B cell (primary cell): ENCODE measurements around the gene WDR70. TPM values are rescaled to one million over a fixed set of nuclear protein-coding genes. Genes with fewer than 3 reads are reported as not detected.

Experiments
- ATAC-seq: fragments of 200-7000 bp; cut with Tn5 transposase; one replicate; pipeline ENCODE4 v1.10.0; 2021; ENCODE audit warnings: low read depth, mild to moderate bottlenecking, moderate number of reproducible peaks, moderate library complexity
- CTCF ChIA-PET: fragments of 350-600 bp; sonication (Branson Sonifier 250); formaldehyde crosslinking; loops from one replicate; lab custom pipeline; 2021; ENCODE audit warnings: antibody characterized with exemption, inconsistent platforms; lab: Charles Lee
- POLR2A ChIA-PET: fragments of 350-600 bp; sonication (Branson Sonifier 250); formaldehyde crosslinking; loops from one replicate; lab custom pipeline; 2021; ENCODE audit warnings: antibody characterized with exemption; lab: Charles Lee
- DNase-seq: peaks from one replicate; pipeline ENCODE4 v3.0.0; 2013
- H2AFZ ChIP-seq: 2 replicates; pipeline ENCODE4 v1.6.1; 2012; ENCODE audit warnings: mild to moderate bottlenecking, low read depth, low read length; ENCODE audit not compliant: insufficient read depth, poor library complexity, severe bottlenecking
- H3K27ac ChIP-seq, 2 donors: 1 replicate in 1 of 2; 2 replicates in 1 of 2; pipeline ENCODE4 v1.5.1; 2012 to 2013; ENCODE audit warnings: low read length in 2 of 2, mild to moderate bottlenecking in 2 of 2, moderate library complexity in 1 of 2
- H3K27me3 ChIP-seq, 4 experiments: fragments of 200-600 bp in 1 of 4; sonication (generic) in 1 of 4; replicated peaks in 1 of 4; 1 replicate in 2 of 4; 2 replicates in 2 of 4; pipeline versions ENCODE4 v1.6.1 to v1.7.0; 2013 to 2016; ENCODE audit warnings: low read length in 3 of 4, mild to moderate bottlenecking in 2 of 4, mixed read lengths in 1 of 4, moderate library complexity in 1 of 4; ENCODE audit not compliant: insufficient read depth in 4 of 4, control insufficient read depth in 3 of 4; ENCODE audit errors: control extremely low read depth in 1 of 4
- H3K36me3 ChIP-seq, 2 experiments: replicated peaks in 1 of 2; 1 replicate in 1 of 2; 2 replicates in 1 of 2; pipeline versions ENCODE4 v1.6.1 to v1.7.1; 2013; ENCODE audit warnings: low read length in 1 of 2; ENCODE audit not compliant: insufficient read depth in 2 of 2, control insufficient read depth in 1 of 2; ENCODE audit errors: control extremely low read depth in 1 of 2, extremely low read depth in 1 of 2
- H3K4me1 ChIP-seq, 2 donors: fragments of 200-600 bp in 1 of 2; sonication (generic) in 1 of 2; 1 replicate in 1 of 2; 2 replicates in 1 of 2; pipeline versions ENCODE4 v1.5.1 to v1.6.1; 2013 to 2017; ENCODE audit warnings: low read length in 2 of 2; ENCODE audit not compliant: control insufficient read depth in 2 of 2, insufficient read depth in 2 of 2
- H3K4me2 ChIP-seq: replicated peaks from 2 replicates; pipeline ENCODE3; 2012; ENCODE audit warnings: mild to moderate bottlenecking, low read depth, low read length; ENCODE audit not compliant: poor library complexity, severe bottlenecking
- H3K4me3 ChIP-seq, 5 experiments: fragments of 200-600 bp in 1 of 5; sonication (generic) in 1 of 5; 1 replicate in 3 of 5; 2 replicates in 2 of 5; pipeline versions ENCODE4 v1.5.1 to v1.7.0; 2011 to 2016; ENCODE audit warnings: low read length in 4 of 5, mild to moderate bottlenecking in 4 of 5, low read depth in 2 of 5, control low read depth in 1 of 5, moderate library complexity in 1 of 5; ENCODE audit not compliant: insufficient read depth in 1 of 5; ENCODE audit errors: control extremely low read depth in 1 of 5, extremely low read depth in 1 of 5
- H3K79me2 ChIP-seq: fragments of 200-600 bp; sonication (generic); one replicate; pipeline ENCODE4 v1.6.0; 2016; ENCODE audit warnings: low read length; ENCODE audit not compliant: control insufficient read depth, insufficient read depth
- H3K9ac ChIP-seq: fragments of 200-600 bp; sonication (generic); 2 replicates; pipeline ENCODE4 v1.6.1; 2017; ENCODE audit warnings: mild to moderate bottlenecking, low read length, moderate library complexity
- H3K9me3 ChIP-seq, 3 donors: one replicate each; pipeline versions ENCODE4 v1.6.1 to v1.7.1; 2013; ENCODE audit warnings: low read length in 2 of 3; ENCODE audit not compliant: control insufficient read depth in 2 of 3, insufficient read depth in 1 of 3; ENCODE audit errors: control extremely low read depth in 1 of 3
- H4K20me1 ChIP-seq: 2 replicates; pipeline ENCODE4 v1.6.0; 2012; ENCODE audit warnings: mild to moderate bottlenecking, low read length; ENCODE audit not compliant: insufficient read depth, control insufficient read depth, poor library complexity, severe bottlenecking
- H3K27ac Mint-ChIP-seq: one replicate; pipeline ENCODE4 v1.8.0; 2021; ENCODE audit warnings: mixed read lengths
- H3K27me3 Mint-ChIP-seq: one replicate; pipeline ENCODE4 v1.8.0; 2021; ENCODE audit warnings: mixed read lengths
- H3K4me1 Mint-ChIP-seq: one replicate; pipeline ENCODE4 v1.8.0; 2021; ENCODE audit warnings: mixed read lengths
- H3K4me3 Mint-ChIP-seq: one replicate; pipeline ENCODE4 v1.8.0; 2021; ENCODE audit warnings: mixed read lengths
- H3K9me3 Mint-ChIP-seq: one replicate; pipeline ENCODE4 v1.8.0; 2022; ENCODE audit warnings: mixed read lengths; ENCODE audit not compliant: insufficient read depth
- EZH2 ChIP-seq: IDR thresholded peaks from 2 replicates; pipeline ENCODE4 v1.6.1; 2012; ENCODE audit warnings: borderline replicate concordance, low read depth, mild to moderate bottlenecking, moderate library complexity, low read length; ENCODE audit not compliant: insufficient read depth, poor library complexity, severe bottlenecking
- WGBS: methylation state at CpG from one replicate; pipeline ENCODE4 v1.1.5; 2013; ENCODE audit warnings: missing lambda C conversion rate; ENCODE audit not compliant: insufficient coverage; 5-methylcytosine and 5-hydroxymethylcytosine counted together
- intact Hi-C: fragments of 100-400 bp; cut with micrococcal nuclease; formaldehyde crosslinking; loops from one replicate; pipeline ENCODE4 v1.10.0; 2022
- polyA plus RNA-seq: library from polyadenylated mRNA; depleted of rRNA; stranded (reverse); fragments of >200 nt; gene quantifications from 2 replicates; pipeline ENCODE4 v1.2.3, GENCODE V29; 2012
- total RNA-seq, 2 donors: library from RNA; stranded (reverse); fragments of 120-200 nt in 1 of 2; gene quantifications; 1 replicate in 1 of 2; 2 replicates in 1 of 2; pipeline versions ENCODE4 v1.2.3 to v1.2.4, GENCODE V29; 2013 to 2022
- TF ChIP-seq, protein P1 (sequence below): fragments of 200-600 bp; IDR thresholded peaks from one replicate; pipeline ENCODE4 v1.8.0; 2022; ENCODE audit warnings: antibody characterized with exemption, mild to moderate bottlenecking

WDR70 gene
- total and polyA plus RNA-seq, 2 donors (not counting 1 experiment from before 2014, with no cell fraction given), result 12.8 to 46.8 TPM

DNA sequence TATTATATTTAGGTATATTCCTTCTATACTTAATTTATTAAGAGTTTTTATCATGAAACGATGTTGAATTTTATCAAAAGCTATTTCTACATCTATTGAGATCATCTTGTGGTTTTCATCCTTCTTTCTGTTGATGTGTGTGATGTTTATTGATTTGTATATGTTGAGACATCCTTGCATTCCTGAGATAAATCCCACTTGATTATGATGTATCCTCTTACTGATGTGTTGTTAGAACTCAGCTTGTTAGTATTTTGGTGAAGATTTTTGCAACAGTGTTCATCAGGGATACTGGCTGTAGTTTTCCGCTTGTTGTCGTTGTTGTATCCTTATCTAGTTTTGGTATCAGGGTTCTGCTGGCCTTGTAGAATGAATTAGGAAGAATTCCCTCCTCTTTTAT is 247.1 kb downstream of the WDR70 start:
- no peak overlapping the region for H3K27ac Mint-ChIP-seq
- POLR2A ChIA-PET, result no interaction called here

DNA sequence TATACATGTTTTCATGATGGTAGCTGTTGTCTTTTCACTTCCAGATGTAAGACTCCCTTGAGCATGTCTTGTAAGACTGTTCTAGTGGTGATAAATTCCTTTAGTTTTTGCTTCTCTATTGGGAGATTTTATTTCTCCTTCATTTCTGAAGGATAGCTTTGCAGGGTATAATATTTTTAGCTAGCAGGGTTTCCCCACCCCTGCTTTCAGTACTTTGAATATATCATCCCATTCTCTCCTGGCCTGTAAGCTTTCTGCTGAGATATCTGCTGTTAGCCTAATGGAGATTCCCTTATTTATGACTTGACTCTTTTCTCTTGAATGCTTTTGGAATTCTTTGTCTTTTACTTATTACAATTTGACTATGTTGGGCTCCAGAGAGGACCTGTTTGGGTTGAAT is 249.8 kb downstream of the WDR70 start:
- no peak for DNase-seq
- intact Hi-C loops, result no loop called here
- Mint-ChIP-seq H3K27me3 (no peaks in the 10 kb centered on the region), H3K27ac (no peak overlapping the region), H3K4me1 (no peaks in the 10 kb centered on the region), H3K9me3 (peaks cover 15% of the 10 kb centered on the region), H3K4me3 (no peak overlapping the region)
- Histone ChIP-seq H3K9me3 (peaks cover 0 to 19% (median 17%) of the 10 kb centered on the region in 3 donors), H2AFZ (no peak overlapping the region), H3K27me3 (no peaks in the 10 kb centered on the region), H3K4me1 (no peaks in the 10 kb centered on the region), H3K79me2 (no peaks in the 10 kb centered on the region), H3K27ac (no peak overlapping the region), H3K9ac (no peak overlapping the region), H3K4me2 (no peak overlapping the region), H3K4me3 (no peak overlapping the region), H3K36me3 (peaks cover 0 to 7% of the 10 kb centered on the region in 2 experiments), H4K20me1 (no peaks in the 10 kb centered on the region)
- ChIA-PET CTCF (no interaction called here), POLR2A (no interaction called here)
- TF ChIP-seq, protein P1, sequence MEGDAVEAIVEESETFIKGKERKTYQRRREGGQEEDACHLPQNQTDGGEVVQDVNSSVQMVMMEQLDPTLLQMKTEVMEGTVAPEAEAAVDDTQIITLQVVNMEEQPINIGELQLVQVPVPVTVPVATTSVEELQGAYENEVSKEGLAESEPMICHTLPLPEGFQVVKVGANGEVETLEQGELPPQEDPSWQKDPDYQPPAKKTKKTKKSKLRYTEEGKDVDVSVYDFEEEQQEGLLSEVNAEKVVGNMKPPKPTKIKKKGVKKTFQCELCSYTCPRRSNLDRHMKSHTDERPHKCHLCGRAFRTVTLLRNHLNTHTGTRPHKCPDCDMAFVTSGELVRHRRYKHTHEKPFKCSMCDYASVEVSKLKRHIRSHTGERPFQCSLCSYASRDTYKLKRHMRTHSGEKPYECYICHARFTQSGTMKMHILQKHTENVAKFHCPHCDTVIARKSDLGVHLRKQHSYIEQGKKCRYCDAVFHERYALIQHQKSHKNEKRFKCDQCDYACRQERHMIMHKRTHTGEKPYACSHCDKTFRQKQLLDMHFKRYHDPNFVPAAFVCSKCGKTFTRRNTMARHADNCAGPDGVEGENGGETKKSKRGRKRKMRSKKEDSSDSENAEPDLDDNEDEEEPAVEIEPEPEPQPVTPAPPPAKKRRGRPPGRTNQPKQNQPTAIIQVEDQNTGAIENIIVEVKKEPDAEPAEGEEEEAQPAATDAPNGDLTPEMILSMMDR, result no peak
- no peak for TF ChIP-seq EZH2
- no peak for ATAC-seq

More for the DNA sequence above, 247.1 kb downstream of the WDR70 start:
- H3K27ac ChIP-seq, result no peak overlapping the region
- CTCF ChIA-PET, result no interaction called here
- peaks cover 15% of the 10 kb centered on the region for H3K9me3 Mint-ChIP-seq
- H3K9me3 ChIP-seq, result peaks cover 0 to 19% (median 17%) of the 10 kb centered on the region in 3 donors
- no peak for ATAC-seq
- H3K79me2 ChIP-seq, result no peaks in the 10 kb centered on the region
- no peaks in the 10 kb centered on the region for H3K36me3 ChIP-seq
- no peaks in the 10 kb centered on the region for H3K27me3 ChIP-seq
- no peak overlapping the region for H3K9ac ChIP-seq
- H3K4me3 ChIP-seq, result no peak overlapping the region
- intact Hi-C loops, result no loop called here
- no peaks in the 10 kb centered on the region for H3K27me3 Mint-ChIP-seq
- TF ChIP-seq EZH2, result no peak
- TF ChIP-seq, protein P1, result no peak
- H3K4me1 ChIP-seq, result no peaks in the 10 kb centered on the region
- H3K4me1 Mint-ChIP-seq, result no peaks in the 10 kb centered on the region
- H3K4me2 ChIP-seq, result no peak overlapping the region
- 100% methylated on average over 1 of the region's 3 CpGs for WGBS
- H2AFZ ChIP-seq, result no peak overlapping the region
- H4K20me1 ChIP-seq, result no peaks in the 10 kb centered on the region
- DNase-seq, result no peak
- no peak overlapping the region for H3K4me3 Mint-ChIP-seq
